Colonic mucosa (tissue), 4 donors: ENCODE data around the gene PSMB7. TPM values are rescaled to one million over a fixed set of nuclear protein-coding genes. Genes with fewer than 3 reads are reported as not detected.

Source experiments
- DNase-seq: peaks from one replicate; pipeline ENCODE4 v3.0.0-alpha.2; 2020
- H3K27ac ChIP-seq: fragments of 200-600 bp; one replicate; pipeline ENCODE4 v1.8.0; 2021
- H3K27me3 ChIP-seq: fragments of 200-600 bp; one replicate; pipeline ENCODE4 v1.8.0; 2021
- H3K36me3 ChIP-seq: fragments of 200-600 bp; one replicate; pipeline ENCODE4 v1.8.0; 2021
- H3K4me1 ChIP-seq: fragments of 200-600 bp; one replicate; pipeline ENCODE4 v1.8.0; 2021; ENCODE audit warnings: mild to moderate bottlenecking
- H3K4me3 ChIP-seq: fragments of 200-600 bp; one replicate; pipeline ENCODE4 v1.8.0; 2021
- H3K9ac ChIP-seq, 2 donors: one replicate each; pipeline ENCODE4 v1.7.0; 2013; ENCODE audit warnings: control low read depth in 2 of 2, low read depth in 2 of 2, low read length in 2 of 2
- H3K9me3 ChIP-seq: fragments of 200-600 bp; one replicate; pipeline ENCODE4 v1.8.0; 2021
- CTCF ChIP-seq: fragments of 200-600 bp; IDR thresholded peaks from one replicate; pipeline ENCODE4 v1.8.0; 2022; ENCODE audit warnings: antibody characterized with exemption, mild to moderate bottlenecking
- intact Hi-C: fragments of 100-400 bp; cut with DNase I; formaldehyde crosslinking; loops from one replicate; pipeline ENCODE4 v1.14.1; 2022
- total RNA-seq, 2 donors: library from RNA; stranded (reverse); fragmentation: NEBNext Ultra II Directional in 1 of 2; extraction: Animal tissue kit (Norgen Biotek cat#: 25700) in 1 of 2; gene quantifications; one replicate each; pipeline ENCODE4 v1.2.1, GENCODE V29; 2021
- donor health status: healthy.
- donor health status: DM: no; HTN: no; CAD: no.
- donor health status: DM: no; HTN: no; CAD: no.

Gene PSMB7
- total RNA-seq, 2 donors from 2014 or later = 89.8 to 136 TPM

GRCh38 chr9:124342776-124343485 lies 72.3 kb downstream of the PSMB7 start:
- intact Hi-C loops = no loop called here
- DNase-seq = peak; percentile 45
- H3K4me3 ChIP-seq = no peak overlapping the region
- peaks cover 3% of the 10 kb centered on the region for H3K36me3 ChIP-seq
- no peaks in the 10 kb centered on the region for H3K27me3 ChIP-seq
- peak overlapping the region; percentile 44 for H3K27ac ChIP-seq
- no peaks in the 10 kb centered on the region for H3K9me3 ChIP-seq
- no peak for TF ChIP-seq CTCF
- no peaks in the 10 kb centered on the region for H3K4me1 ChIP-seq
- H3K9ac ChIP-seq = no peak overlapping the region

GRCh38 chr9:124342402-124342775 lies 72.9 kb downstream of the PSMB7 start:
- no peak overlapping the region for H3K9ac ChIP-seq

GRCh38 chr9:124341455-124342170 lies 73.6 kb downstream of the PSMB7 start:
- no peaks in the 10 kb centered on the region for H3K36me3 ChIP-seq
- no peak for DNase-seq
- H3K4me3 ChIP-seq = no peak overlapping the region
- H3K27ac ChIP-seq = no peak overlapping the region
- no peaks in the 10 kb centered on the region for H3K4me1 ChIP-seq
- H3K9me3 ChIP-seq = no peaks in the 10 kb centered on the region
- intact Hi-C loops = no loop called here
- H3K9ac ChIP-seq = no peak overlapping the region
- no peaks in the 10 kb centered on the region for H3K27me3 ChIP-seq
- TF ChIP-seq CTCF = no peak

More at GRCh38 chr9:124342402-124342775, 72.9 kb downstream of the PSMB7 start:
- Histone ChIP-seq H3K4me1 (no peaks in the 10 kb centered on the region), H3K27me3 (no peaks in the 10 kb centered on the region), H3K4me3 (no peak overlapping the region), H3K36me3 (no peaks in the 10 kb centered on the region), H3K27ac (peak overlapping the region; percentile 44), H3K9me3 (no peaks in the 10 kb centered on the region)
- TF ChIP-seq CTCF = no peak
- no peak for DNase-seq
- intact Hi-C loops = no loop called here

- Histone ChIP-seq H3K27me3 (no peaks in the 10 kb centered on the region), H3K27ac (no peak overlapping the region), H3K4me3 (no peak overlapping the region), H3K9ac (no peak overlapping the region), H3K4me1 (no peaks in the 10 kb centered on the region), H3K36me3 (no peaks in the 10 kb centered on the region), H3K9me3 (no peaks in the 10 kb centered on the region)
- no peak for DNase-seq
- no peak for TF ChIP-seq CTCF
- intact Hi-C loops = no loop called here
These were observed 74.8 kb downstream of the PSMB7 start for GRCh38 chr9:124340219-124341069.

- Histone ChIP-seq H3K27ac (no peak overlapping the region), H3K9me3 (no peaks in the 10 kb centered on the region), H3K36me3 (no peaks in the 10 kb centered on the region), H3K4me3 (no peak overlapping the region), H3K27me3 (no peaks in the 10 kb centered on the region), H3K4me1 (no peaks in the 10 kb centered on the region), H3K9ac (no peak overlapping the region)
- DNase-seq = no peak
- intact Hi-C loops = no loop called here
- no peak for TF ChIP-seq CTCF
These were observed 75.6 kb downstream of the PSMB7 start for GRCh38 chr9:124339603-124340146.
